Activated naive CD4-positive, alpha-beta T cell (primary cell): ENCODE results near the gene METTL25B.

ENCODE experiments used
- DNase-seq, 4 experiments: peaks; one replicate each; lab custom pipeline; 2025; lab: John Stamatoyannopoulos, UW

The METTL25B gene

DNA sequence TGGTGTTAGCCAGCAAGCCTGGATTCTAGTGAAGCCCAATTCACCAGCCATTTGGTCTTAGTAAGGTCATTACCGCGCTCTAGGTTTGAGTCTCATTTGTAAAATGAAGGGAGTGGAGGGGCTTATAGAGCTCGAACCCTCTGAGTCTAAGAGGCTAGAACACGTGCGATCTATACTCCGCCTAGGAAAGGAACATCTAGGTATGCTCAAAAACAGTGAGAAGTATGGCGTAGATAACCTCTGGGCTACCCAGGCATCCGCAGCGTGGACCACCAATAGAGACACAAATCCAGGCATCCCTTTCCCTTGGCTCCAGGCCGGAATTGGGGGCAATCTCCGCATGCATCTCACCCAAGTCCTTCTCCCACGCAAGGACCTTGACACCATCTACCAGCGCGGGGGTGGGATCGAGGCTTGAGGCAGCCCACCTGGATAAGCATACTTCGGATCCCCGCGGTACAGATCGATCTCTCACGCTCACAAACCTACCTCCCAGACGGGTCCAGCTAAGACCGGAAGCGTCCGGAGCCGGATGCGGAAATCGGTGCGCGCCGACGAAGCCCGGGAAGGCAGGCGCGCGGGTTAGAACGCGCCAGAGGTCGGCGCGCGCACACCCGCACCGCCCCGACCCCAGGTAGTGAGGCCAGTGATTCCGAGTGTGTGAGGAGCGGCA lies at the start of gene METTL25B:
METTL25B (plus strand) TSS at position 544 of the 673 bp plus-strand sequence. CDS start 636 bp downstream, outside the sequence.
- DNase-seq: peak; percentile 52 to 71 (median 66)

DNA sequence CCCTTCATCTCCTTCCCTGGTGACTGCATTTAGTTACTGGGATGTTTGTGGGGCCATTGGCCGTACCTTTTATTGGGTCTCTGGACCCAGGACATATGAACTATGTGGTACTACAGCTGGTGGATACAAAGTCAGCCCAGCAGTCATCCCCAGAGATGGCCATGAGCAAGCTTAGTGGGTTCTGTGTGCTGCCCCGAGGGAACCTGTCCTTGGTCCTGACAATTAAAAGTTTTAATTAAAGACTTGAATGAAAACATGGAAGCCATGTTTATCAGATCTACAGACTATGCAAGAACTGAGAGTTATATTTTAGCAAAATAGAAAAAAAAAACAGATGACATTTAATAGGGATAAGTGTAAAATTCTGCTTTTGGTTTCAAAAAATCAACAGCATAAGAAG lies 48.2 kb upstream of the METTL25B start:
- no peak for DNase-seq

DNA sequence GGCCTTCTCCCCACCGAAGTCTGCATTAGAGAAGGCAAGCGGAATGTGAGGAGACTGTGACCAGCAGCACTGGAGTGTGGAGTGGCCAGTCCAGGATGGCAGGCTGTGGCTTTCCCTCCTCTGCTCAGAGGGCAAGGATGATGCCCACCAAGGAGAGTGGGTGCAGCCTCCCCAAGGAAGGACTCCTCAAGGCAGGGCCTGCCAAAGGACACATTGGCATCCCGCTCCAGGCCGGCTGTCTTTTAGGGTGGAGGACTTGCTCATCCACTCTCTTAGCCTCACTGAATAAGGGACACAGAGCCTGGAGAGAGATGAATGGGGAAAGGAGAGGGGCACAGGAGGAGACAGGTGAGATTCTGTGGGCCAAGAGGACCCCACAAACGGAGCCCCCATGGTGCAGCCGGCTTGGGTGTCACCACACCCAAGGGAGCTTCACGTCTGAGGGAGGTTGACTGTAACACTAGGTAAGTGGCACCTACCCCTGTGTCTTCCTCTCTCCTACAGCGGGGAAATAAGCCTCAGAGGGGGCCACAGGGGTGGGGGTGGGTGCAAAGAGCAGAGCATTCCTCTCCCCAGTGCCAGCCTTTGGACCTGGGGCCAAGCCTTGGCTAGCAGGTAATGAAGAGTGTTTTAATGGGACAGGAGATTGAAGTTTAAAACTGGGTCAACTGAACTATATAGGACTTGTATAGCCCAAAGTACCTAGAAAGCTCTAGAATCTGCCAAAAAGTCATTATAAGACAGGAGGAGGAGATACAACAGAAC lies 46.9 kb upstream of the METTL25B start:
- DNase-seq: no peak

DNA sequence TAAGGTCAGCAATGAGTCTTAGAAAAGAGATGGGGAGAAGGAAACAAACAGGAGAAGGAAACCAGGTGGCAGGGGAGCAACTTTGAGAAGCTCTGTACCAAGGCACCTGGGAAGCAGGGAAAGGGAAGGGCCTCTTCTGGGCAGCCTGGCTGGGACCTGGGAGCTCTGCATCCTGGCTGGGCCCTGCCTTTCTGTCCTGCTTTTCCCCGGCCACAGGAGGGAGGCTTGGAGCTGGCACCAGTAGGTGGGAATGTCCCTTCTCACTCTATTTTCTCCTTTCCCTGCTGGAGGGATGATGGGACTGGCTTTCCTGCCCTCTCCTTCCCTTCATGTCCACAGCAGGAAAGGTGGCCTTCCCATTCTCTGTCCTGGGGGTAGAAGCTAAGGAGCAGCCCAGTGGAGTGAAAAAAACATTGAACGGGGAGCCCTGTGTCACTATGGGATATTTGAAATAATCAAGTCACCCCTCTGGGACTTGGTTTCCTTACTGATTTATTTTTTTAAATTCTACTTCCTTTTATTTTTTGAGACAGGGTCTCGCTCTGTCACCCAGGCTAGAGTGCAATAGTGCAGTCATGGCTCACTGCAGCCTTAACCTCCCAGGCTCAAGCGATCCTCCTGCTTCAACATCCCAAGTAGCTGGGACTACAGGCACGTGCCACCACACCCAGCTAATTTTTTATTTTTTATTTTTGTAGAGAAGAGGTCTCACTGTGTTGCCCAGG lies 45.9 kb upstream of the METTL25B start:
- DNase-seq: no peak

DNA sequence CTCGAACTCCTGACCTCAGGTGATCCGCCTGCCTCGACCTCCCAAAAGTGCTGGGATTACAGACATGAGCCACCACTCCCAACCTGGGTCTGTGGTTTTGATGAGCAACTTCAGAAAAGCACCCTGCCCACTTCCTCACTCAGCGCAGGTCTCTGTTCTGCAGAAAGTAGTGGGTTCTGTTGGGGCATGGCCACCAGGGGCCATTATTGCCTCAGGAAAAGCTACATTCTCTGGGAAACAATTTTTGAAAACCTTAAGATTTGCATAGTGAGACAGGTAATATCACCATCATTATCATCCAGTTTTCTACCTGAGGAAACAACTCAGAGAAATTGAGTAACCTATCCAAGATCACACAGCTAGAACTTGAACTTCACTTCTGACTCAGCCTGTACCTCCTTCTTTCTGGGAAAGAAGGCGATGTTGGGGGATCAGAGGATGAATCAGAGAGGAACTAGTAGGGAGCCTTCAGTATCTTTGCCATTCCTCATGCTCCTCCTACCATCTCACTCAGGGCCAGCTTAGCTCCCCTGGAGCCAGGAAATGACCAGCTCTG lies 44.0 kb upstream of the METTL25B start:
- DNase-seq: no peak

DNA sequence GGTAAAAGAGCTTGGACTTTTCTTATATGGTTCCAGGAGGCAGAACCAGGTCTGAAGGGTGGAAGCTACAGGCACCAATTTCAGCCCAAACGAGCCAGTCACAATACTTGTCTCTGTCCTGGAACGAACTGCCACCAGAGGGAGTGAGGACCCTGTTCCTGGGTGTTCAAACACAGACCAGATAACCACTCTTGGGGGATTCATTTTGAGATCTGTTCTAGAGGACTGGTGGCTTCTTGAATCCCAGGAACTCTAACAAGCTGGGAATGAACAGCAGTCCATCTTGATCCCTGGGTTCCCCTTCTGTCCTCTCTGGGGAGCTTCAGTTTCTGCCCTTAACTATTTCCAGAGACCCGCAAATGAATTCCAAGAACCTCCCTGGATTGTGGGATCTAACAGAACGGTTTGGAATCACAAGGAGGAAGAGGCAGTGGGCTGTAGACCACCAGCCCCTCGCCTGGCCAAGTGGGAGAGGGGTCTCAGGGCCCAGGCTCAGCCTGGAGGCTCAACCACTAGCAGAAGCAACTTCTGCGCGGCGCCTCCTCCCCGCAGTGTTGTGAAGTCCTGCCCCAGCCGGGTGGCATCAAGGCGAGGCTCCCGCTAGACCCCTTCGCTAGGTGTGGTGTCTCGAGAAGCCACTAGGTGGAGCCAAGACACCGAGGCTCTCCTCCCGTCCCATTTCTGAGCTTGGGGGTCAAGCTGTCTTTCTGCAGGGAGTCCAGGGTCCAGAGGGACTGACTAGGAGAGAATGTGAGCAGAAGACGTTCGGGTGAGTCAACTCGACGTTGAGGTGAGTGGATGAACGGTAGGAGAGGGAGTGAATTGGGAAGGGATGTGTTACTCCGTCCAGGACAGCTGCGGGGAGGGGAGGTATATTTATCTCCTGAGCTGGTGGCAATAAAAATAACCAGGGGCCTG lies 39.0 kb upstream of the METTL25B start:
- peak; percentile 16 to 65 (median 49) for DNase-seq

DNA sequence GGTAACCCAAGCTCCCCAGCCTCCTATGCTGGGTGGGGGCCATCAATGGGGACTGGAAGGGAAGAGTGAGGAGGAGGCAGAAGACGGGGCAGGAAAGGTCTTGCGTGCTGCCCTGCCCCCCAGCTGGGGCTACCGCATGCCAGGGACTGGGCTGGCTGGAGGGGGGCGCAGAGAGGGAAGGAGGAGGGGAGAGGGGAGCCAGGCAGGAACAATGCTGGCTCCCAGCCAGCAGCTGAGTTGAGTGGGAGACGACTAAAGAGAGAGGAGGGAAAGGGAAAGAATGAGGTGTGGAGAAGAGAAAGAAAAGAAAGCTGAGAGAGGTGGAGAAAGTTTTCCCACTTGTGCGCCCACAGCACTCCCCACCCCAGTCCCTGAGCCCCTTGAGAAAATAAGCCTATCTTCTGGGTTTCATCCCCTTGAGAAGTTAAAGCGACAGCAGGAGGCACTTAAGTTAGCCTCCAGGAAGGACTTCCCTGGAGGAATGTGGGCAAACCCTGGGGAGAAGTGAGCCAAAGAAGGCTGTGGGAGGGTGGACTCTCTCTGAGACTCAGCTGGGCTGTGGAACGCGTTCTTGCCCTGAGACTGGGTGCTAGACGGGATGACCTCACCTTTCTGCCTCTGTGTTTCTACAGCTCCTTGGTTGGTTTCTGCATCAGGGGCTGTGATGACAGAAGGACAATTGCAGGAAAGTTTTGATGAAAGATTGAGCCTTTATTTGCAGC lies 38.2 kb upstream of the METTL25B start:
- no peak for DNase-seq

DNA sequence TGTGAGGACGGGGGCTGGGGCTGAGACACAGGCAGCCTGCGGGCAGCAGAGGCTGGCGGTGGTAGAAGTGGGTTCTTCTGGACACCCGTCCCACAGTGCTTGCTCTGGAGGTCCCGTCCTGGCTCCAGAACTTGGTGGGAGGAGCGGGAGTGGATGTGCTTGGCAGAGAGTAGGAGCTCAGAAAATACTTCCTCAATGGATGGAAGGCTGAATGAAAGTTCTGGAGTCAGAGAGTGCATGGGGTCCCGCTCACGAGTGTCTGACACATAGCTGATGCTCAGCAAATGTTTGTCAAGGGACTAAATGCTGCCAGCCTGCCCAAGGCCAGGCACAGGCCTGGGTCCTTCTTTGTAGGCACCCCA lies 37.6 kb upstream of the METTL25B start:
- no peak for DNase-seq

DNA sequence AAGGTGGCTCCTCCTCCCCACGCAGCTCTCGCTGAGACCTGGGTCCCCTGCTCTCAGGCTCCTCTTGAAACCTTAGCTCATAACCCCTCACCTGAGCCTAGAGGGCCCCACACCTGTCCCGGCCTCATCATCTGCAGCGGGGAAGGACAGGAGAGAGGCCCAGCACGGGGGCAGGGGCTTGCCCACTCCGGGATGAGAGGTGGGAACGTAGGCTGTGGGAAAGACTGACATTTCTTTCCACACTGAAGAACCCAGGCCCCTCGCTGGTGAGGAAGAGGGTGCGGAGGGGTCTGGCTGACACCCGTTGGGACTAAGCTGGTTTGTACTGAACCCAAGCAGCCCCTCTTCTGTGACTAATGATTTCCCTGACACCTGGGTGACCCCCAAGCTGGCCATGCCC lies 37.1 kb upstream of the METTL25B start:
- DNase-seq: no peak

DNA sequence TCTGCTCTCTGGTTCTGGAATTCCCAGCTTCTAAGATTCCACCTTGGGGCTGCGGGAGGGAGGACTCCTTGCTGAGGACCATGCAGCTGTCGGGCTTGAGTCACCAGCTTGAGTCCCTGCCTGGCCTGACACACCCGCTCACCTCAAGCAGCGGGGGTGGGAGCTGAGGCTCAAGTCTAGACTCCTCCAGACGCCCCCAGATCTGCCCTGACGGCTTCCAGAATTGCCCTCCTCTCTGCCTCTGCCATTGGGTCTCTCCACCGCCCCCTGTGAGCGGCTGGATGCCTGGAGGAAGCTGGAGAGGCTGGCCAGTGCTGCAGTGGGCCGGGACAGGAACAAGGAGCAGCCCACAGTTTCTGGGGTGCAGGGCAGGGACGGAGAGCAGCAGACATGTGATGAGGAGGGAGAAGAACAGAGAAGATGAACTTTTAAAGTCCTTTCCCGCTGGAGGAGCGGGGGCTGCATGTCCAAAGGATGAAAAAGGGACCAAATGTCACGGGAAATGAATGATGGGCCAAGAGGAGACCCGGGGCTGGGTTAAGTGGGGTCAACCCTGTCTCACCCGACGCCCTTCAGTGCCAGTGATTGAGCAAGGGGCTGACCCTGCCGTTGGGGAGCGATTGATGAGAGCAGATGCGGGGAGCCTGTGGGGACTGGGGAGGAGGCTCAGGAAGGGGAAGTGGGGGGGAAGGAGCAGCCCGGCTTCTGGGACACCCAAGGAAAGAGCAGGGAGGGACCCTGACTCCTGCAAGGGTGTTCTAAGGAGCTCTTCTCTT lies 36.4 kb upstream of the METTL25B start:
- DNase-seq: no peak

DNA sequence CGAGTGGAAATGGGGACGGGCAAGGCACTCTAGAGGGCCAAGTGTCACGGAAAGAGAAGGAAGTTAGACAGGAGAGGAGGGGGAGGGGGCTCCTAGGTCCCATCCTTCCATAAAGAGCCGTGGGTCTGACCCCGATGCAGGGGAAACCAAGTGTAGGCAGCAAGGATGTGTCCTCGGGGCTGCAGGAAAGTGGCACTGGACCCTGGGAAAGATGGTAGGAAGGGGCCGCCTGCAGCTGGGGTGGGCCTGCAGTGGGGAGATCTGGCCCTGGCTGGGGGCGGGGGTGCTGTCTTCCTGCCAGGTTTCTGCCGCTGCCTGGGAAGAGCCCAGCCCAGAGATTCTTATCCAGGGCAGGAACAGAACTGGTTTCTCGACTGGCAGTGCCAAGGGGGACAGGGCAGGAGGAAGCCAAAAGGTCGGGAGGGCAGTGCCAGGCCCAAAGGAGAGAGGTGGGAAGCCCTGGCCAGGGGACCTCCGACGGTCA lies 35.8 kb upstream of the METTL25B start:
- no peak for DNase-seq

DNA sequence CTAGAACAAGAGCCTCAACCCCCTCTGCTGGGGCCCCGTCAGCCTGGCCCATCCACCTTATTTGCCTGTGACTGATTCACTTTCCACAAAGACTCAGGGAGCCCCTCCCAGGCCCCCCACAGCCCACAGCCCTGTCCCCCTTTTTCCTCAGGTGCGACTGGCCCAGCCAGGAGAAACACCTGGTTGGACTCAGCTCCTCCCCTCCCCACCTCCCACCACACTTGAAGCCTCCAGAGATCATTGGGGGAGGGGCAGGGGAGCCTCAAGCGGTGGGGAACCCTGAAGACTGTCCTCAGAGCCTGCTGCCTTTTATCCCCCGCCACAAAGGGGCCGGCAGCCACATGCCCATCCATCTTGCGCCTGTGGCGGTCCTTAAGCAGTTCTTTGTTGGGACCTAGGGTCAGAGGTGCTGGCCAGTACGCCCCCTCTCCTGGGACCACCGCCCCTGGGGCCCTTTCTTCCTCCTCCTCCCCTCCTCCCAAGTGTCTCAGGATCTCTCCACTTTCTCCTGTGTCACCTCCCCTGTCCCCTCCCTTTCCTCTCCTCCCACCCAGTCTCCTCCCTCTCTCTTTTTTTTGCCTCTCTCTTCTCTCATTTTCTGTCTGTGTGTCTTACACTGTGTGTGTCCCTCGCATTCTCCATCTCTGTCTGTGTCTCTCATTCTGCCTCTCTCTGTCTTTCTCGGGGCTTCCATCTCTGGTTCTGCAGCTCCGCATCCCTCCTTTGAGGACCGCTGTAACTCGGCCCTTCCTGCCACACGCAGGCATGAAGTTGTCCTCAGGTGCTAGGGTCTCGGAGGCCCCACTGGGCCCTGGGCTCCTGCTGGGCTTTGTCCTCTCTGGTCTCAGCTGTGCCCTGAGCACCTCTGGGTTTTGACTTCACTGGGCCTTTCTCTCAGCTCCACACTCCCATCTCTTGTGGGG lies 35.1 kb upstream of the METTL25B start:
- DNase-seq: no peak

DNA sequence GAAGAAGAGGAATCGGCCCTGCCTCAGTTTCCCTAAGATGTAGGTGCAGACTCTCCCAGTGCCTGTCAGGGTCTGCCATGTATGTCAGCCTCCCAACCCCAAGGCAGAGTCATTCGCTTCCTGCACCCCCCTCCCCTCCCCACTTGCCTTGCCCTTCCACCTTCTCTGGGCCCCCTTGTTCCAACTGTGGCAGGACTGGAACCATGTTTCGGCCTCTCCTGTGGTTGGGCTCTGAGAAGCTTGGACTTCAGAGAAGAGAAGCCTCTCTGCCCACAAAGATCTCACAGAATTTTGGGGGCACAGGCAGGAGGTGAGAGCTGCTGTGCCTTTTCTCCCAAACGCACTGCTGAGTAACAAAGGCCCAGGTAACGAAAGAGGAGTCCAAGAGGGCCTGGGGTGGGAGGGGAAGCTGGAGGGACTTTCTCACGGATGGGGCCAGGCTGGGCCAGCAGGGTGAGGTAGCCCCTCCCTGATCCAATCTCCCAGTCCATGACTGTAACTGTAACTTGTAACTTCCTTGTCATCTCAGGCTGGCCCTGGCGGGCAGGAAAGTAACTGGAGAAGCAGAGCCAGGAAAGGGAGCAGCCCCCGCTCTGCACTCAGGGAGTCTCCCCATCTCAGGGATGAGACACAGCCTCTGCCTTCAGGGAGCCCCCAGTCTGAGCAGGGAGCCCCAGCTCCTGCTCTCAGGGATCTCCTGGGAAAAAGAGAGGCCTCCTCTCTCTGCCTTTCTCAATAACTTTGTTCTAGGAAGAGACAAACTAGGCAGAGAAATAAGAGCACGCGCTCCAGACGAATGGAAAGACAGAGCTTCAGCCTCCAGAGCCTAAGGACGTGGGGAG lies 34.2 kb upstream of the METTL25B start:
- DNase-seq: no peak

DNA sequence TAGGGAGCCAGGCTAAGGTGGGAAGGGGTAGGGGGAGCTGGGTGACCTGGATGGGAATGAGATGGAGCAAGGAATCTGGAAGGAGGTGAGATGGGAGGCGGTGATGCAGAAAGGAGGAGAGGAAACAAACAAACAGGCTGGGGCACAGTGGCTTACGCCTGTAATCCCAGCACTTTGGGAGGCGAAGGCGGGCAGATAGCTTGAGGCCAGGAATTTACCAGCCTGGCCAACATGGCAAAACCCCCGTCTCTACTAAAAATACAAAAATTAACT lies 33.6 kb upstream of the METTL25B start:
- DNase-seq: no peak

DNA sequence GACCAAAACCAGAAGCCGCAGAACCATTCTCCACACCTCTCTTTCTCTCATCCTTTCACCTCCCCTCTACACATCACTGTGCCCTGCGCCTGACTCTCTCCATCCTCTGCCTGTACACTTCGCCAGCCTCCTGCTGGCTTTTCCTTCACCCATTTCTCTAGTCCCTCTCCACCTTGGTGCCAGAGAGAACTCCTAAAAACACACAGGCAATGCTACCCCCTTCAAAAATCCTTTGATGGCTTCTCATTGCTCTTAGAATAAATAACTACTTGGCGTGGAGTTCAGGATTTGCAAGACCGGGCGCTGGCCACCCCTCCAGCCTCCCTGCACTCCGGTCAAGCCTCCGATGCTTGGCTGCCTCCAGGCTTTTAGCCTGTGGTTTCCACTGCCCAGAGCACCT lies 31.5 kb upstream of the METTL25B start:
- DNase-seq: no peak

DNA sequence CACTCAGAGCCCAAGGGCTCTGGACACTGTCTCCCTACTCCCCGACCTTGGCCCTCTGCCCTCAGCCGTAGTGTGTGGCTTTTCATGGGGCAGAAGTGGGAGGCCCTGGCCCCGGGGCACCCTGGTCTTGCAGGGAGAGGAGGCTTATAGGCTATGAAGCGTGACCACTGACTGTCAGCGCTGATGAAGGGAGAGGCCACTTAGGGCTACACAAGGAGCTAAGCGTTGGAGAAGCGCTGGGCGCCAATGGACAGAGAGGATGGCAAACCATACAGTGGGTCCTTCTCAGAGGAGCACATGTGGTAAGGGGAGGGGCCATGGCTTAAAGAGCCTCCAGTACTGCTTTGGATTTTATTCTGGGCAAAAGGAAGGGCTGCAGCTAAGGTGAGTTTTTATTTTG lies 30.8 kb upstream of the METTL25B start:
- DNase-seq: no peak

DNA sequence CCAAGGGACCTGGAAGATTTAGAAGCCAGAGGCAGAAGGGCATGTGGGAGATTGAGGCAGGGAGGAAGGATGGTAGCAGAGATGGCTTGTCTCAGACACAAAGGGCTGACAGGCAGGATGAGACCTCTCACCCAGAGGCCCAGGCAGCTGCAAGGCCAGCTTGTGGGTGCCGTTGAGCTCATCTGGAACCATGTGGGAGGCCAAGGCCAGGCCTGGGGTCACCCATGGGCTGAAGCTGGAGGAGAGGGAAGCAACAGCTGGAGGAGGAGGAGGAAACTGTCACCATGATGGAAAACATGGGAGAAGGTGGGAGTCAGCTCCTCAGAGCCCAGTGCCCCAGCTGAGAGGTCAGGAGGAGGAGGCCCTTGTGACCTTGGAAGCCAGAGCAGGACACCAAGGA lies 29.3 kb upstream of the METTL25B start:
- no peak for DNase-seq
